Neural cell (in vitro differentiated cells): ENCODE measurements around the gene SENP3. TPM values are rescaled to one million over a fixed set of nuclear protein-coding genes. Genes with fewer than 3 reads are reported as not detected.

Experiments
- H2AFZ ChIP-seq: fragments of 200-600, 300-800 bp; sonication (generic), shearing (Covaris generic); 2 replicates; pipeline ENCODE4 v1.6.0; 2014; ENCODE audit warnings: low read depth, mild to moderate bottlenecking, antibody characterized with exemption, low read length, moderate library complexity
- H3F3A ChIP-seq: fragments of 200-600 bp; shearing (Covaris generic); 2 replicates; pipeline ENCODE4 v1.6.1; 2016; ENCODE audit warnings: mild to moderate bottlenecking, moderate library complexity, mixed read lengths, antibody characterized with exemption, low read length; ENCODE audit not compliant: insufficient read depth, poor library complexity, severe bottlenecking
- H3K27ac ChIP-seq: fragments of 200-600, 300-800 bp; sonication (generic), shearing (Covaris generic); 2 replicates; pipeline ENCODE4 v1.5.1; 2014; ENCODE audit warnings: mild to moderate bottlenecking, low read length, moderate library complexity
- H3K27me3 ChIP-seq: fragments of 300-800, 200-600 bp; sonication (generic), shearing (Covaris generic); 2 replicates; pipeline ENCODE4 v1.6.0; 2014; ENCODE audit warnings: mild to moderate bottlenecking, low read depth, low read length, moderate library complexity; ENCODE audit not compliant: insufficient read depth
- H3K36me3 ChIP-seq: fragments of 300-800, 200-600 bp; sonication (generic), shearing (Covaris generic); 2 replicates; pipeline ENCODE4 v1.5.1; 2014; ENCODE audit warnings: mild to moderate bottlenecking, antibody characterized with exemption, low read length, moderate library complexity; ENCODE audit not compliant: insufficient read depth
- H3K4me2 ChIP-seq: fragments of 300-800, 200-600 bp; sonication (generic), shearing (Covaris generic); 2 replicates; pipeline ENCODE4 v1.6.0; 2014; ENCODE audit warnings: mild to moderate bottlenecking, low read length
- H3K4me3 ChIP-seq: fragments of 300-800, 200-600 bp; sonication (generic), shearing (Covaris generic); 2 replicates; pipeline ENCODE4 v1.5.1; 2014; ENCODE audit warnings: mild to moderate bottlenecking, low read length, moderate library complexity
- H3K79me2 ChIP-seq: fragments of 200-600 bp; shearing (Covaris generic); replicated peaks from 2 replicates; pipeline ENCODE4 v1.6.0; 2014; ENCODE audit warnings: mild to moderate bottlenecking, low read length, moderate library complexity; ENCODE audit not compliant: insufficient read depth
- H3K9ac ChIP-seq: fragments of 300-800, 200-600 bp; sonication (generic), shearing (Covaris generic); 2 replicates; pipeline ENCODE4 v1.6.1; 2016; ENCODE audit warnings: mild to moderate bottlenecking, low read length, mixed read lengths
- H3K9me2 ChIP-seq: fragments of 200-600 bp; shearing (Covaris generic); 2 replicates; pipeline ENCODE4 v1.6.1; 2016; ENCODE audit warnings: mild to moderate bottlenecking, low read length, mixed read lengths; ENCODE audit not compliant: insufficient read depth
- H3K9me3 ChIP-seq: fragments of 200-600, 300-800 bp; sonication (generic), shearing (Covaris generic); 2 replicates; pipeline ENCODE4 v1.6.1; 2016; ENCODE audit warnings: mild to moderate bottlenecking, mixed run types, low read length, moderate library complexity, mixed read lengths
- H4K20me1 ChIP-seq: fragments of 200-600 bp; shearing (Covaris generic); 2 replicates; pipeline ENCODE4 v1.6.1; 2016; ENCODE audit warnings: mild to moderate bottlenecking, mixed run types; ENCODE audit not compliant: insufficient read depth
- EP300 ChIP-seq: fragments of 450-650 bp; conservative IDR thresholded peaks from 2 replicates; pipeline ENCODE4 v1.6.1; 2014; ENCODE audit warnings: antibody characterized with exemption, mild to moderate bottlenecking, moderate library complexity; ENCODE audit not compliant: poor library complexity, severe bottlenecking
- EZH2 ChIP-seq: fragments of 200-600, 300-800 bp; shearing (Covaris generic), sonication (generic); IDR thresholded peaks from 2 replicates; pipeline ENCODE4 v1.6.1; 2014; ENCODE audit warnings: antibody characterized with exemption, low read length, borderline replicate concordance, mild to moderate bottlenecking; ENCODE audit not compliant: insufficient read depth, poor library complexity, severe bottlenecking
- MXI1 ChIP-seq: fragments of 450-650 bp; conservative IDR thresholded peaks from 2 replicates; pipeline ENCODE4 v1.6.1; 2014; ENCODE audit warnings: antibody characterized with exemption, mild to moderate bottlenecking; ENCODE audit not compliant: poor library complexity, severe bottlenecking
- POLR2AphosphoS5 ChIP-seq: IDR thresholded peaks from 2 replicates; pipeline ENCODE4 v1.6.1; 2012
- RAD21 ChIP-seq: fragments of 450-650 bp; conservative IDR thresholded peaks from 2 replicates; pipeline ENCODE4 v1.6.1; 2014; ENCODE audit warnings: antibody characterized with exemption, mild to moderate bottlenecking, moderate library complexity
- SMC3 ChIP-seq: fragments of 450-650 bp; conservative IDR thresholded peaks from 2 replicates; pipeline ENCODE4 v1.6.1; 2014; ENCODE audit warnings: antibody characterized with exemption, mild to moderate bottlenecking, moderate library complexity; ENCODE audit not compliant: poor library complexity
- TAF1 ChIP-seq: IDR thresholded peaks from 2 replicates; pipeline ENCODE4 v1.6.1; 2012; ENCODE audit warnings: low read depth
- polyA plus RNA-seq: library from polyadenylated mRNA; depleted of rRNA; stranded (reverse); fragments of >200 nt; gene quantifications from 2 replicates; pipeline ENCODE4 v1.2.3, GENCODE V29; 2014
- TF ChIP-seq, protein P1 (sequence below): IDR thresholded peaks from 2 replicates; pipeline ENCODE4 v1.6.1; 2012; ENCODE audit warnings: borderline replicate concordance
- TF ChIP-seq, protein P2 (sequence below): fragments of 450-650 bp; IDR thresholded peaks from 2 replicates; pipeline ENCODE4 v1.5.1; 2014; ENCODE audit warnings: antibody characterized with exemption, mild to moderate bottlenecking, moderate library complexity; ENCODE audit not compliant: poor library complexity, severe bottlenecking

The SENP3 gene
- polyA plus RNA-seq, 1 donor from 2014 or later = 151 TPM

DNA sequence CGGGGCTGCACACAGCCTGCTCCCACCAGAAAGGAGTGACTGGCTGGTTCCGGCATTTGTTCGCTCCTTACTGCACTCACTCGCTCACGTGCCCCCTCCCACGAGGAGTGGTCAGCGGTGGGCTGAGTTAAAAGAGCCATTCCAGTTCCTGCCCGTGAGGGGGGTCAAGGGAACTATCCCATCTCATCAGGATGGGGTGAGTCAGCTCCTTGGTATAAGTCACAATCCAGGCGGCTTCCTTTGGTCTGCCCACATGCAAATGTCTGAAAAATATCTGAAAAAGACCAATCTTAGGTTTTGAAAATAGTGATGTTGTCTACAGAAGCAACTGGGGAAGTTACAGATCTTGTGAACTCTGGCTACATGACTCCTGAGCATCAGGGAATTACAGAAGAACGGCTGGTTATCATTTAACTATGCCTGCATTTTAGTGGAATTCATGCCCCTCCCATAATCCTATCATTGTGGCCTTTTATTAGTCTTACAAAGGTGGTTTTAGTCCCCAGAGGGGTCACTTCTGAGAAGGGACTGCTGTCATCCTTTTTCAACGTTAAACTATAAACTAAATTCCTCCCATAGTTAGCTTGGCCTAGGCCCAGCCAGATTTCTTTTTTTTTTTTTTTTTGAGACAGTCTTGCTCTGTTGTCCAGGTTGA lies 22.7 kb upstream of the SENP3 start:
- H3K27me3 ChIP-seq = no peaks in the 10 kb centered on the region
- TF ChIP-seq MXI1 (no peak), POLR2AphosphoS5 (no peak), SMC3 (no peak), TAF1 (no peak), EZH2 (no peak), RAD21 (no peak), EP300 (no peak)
- TF ChIP-seq, protein P1, sequence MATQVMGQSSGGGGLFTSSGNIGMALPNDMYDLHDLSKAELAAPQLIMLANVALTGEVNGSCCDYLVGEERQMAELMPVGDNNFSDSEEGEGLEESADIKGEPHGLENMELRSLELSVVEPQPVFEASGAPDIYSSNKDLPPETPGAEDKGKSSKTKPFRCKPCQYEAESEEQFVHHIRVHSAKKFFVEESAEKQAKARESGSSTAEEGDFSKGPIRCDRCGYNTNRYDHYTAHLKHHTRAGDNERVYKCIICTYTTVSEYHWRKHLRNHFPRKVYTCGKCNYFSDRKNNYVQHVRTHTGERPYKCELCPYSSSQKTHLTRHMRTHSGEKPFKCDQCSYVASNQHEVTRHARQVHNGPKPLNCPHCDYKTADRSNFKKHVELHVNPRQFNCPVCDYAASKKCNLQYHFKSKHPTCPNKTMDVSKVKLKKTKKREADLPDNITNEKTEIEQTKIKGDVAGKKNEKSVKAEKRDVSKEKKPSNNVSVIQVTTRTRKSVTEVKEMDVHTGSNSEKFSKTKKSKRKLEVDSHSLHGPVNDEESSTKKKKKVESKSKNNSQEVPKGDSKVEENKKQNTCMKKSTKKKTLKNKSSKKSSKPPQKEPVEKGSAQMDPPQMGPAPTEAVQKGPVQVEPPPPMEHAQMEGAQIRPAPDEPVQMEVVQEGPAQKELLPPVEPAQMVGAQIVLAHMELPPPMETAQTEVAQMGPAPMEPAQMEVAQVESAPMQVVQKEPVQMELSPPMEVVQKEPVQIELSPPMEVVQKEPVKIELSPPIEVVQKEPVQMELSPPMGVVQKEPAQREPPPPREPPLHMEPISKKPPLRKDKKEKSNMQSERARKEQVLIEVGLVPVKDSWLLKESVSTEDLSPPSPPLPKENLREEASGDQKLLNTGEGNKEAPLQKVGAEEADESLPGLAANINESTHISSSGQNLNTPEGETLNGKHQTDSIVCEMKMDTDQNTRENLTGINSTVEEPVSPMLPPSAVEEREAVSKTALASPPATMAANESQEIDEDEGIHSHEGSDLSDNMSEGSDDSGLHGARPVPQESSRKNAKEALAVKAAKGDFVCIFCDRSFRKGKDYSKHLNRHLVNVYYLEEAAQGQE = no peak
- TF ChIP-seq, protein P2, sequence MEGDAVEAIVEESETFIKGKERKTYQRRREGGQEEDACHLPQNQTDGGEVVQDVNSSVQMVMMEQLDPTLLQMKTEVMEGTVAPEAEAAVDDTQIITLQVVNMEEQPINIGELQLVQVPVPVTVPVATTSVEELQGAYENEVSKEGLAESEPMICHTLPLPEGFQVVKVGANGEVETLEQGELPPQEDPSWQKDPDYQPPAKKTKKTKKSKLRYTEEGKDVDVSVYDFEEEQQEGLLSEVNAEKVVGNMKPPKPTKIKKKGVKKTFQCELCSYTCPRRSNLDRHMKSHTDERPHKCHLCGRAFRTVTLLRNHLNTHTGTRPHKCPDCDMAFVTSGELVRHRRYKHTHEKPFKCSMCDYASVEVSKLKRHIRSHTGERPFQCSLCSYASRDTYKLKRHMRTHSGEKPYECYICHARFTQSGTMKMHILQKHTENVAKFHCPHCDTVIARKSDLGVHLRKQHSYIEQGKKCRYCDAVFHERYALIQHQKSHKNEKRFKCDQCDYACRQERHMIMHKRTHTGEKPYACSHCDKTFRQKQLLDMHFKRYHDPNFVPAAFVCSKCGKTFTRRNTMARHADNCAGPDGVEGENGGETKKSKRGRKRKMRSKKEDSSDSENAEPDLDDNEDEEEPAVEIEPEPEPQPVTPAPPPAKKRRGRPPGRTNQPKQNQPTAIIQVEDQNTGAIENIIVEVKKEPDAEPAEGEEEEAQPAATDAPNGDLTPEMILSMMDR = no peak
- no peak overlapping the region for H3K9ac ChIP-seq
- no peak overlapping the region for H3K4me3 ChIP-seq
- H3K9me2 ChIP-seq = no peaks in the 10 kb centered on the region
- no peaks in the 10 kb centered on the region for H3K36me3 ChIP-seq
- H3K4me2 ChIP-seq = no peak overlapping the region
- H3K79me2 ChIP-seq = no peaks in the 10 kb centered on the region
- no peak overlapping the region for H2AFZ ChIP-seq
- no peak overlapping the region for H3K27ac ChIP-seq
- H3F3A ChIP-seq = no peaks in the 10 kb centered on the region
- no peaks in the 10 kb centered on the region for H3K9me3 ChIP-seq
- no peaks in the 10 kb centered on the region for H4K20me1 ChIP-seq

- Histone ChIP-seq H3F3A (no peaks in the 10 kb centered on the region), H3K9ac (no peak overlapping the region), H3K27ac (no peak overlapping the region), H3K4me2 (no peak overlapping the region), H3K79me2 (no peaks in the 10 kb centered on the region), H3K27me3 (no peaks in the 10 kb centered on the region), H3K9me3 (no peaks in the 10 kb centered on the region), H3K4me3 (no peak overlapping the region), H3K9me2 (no peaks in the 10 kb centered on the region), H4K20me1 (no peaks in the 10 kb centered on the region), H3K36me3 (no peaks in the 10 kb centered on the region), H2AFZ (no peak overlapping the region)
- TF ChIP-seq, protein P2 = no peak
- TF ChIP-seq TAF1 = no peak
- TF ChIP-seq POLR2AphosphoS5 = no peak
- TF ChIP-seq RAD21 = no peak
- TF ChIP-seq MXI1 = no peak
- no peak for TF ChIP-seq EZH2
- TF ChIP-seq, protein P1 = no peak
Observed at GRCh38 chr17:7541074-7541621, 20.6 kb upstream of the SENP3 start.
